NCI-H2196 (cell line): ENCODE measurements around the gene ELAC2.

Source experiments
- DNase-seq: peaks from one replicate; lab custom pipeline; 2025; ENCODE audit not compliant: unreplicated experiment; lab: John Stamatoyannopoulos, UW

The ELAC2 gene

GRCh38 chr17:13024526-13025257 lies 6.9 kb upstream of the ELAC2 start:
- DNase-seq = peak; percentile 51

GRCh38 chr17:13024016-13024415 lies 6.2 kb upstream of the ELAC2 start:
- no peak for DNase-seq

- no peak for DNase-seq
Measured at GRCh38 chr17:13016881-13017654, 759 bp downstream of the ELAC2 start.

- DNase-seq = no peak
Measured at GRCh38 chr17:13014801-13015200, 3.0 kb downstream of the ELAC2 start.

GRCh38 chr17:13010959-13011358 lies 6.9 kb downstream of the ELAC2 start:
- DNase-seq = no peak

GRCh38 chr17:13008461-13008860 lies 9.4 kb downstream of the ELAC2 start:
- no peak for DNase-seq

GRCh38 chr17:13005530-13005929 lies 12.3 kb downstream of the ELAC2 start:
- DNase-seq = no peak

- no peak for DNase-seq
Measured at GRCh38 chr17:13004336-13004735, 13.5 kb downstream of the ELAC2 start.

GRCh38 chr17:13003927-13004326 lies 13.9 kb downstream of the ELAC2 start:
- no peak for DNase-seq

- no peak for DNase-seq
Measured at GRCh38 chr17:13003454-13003851, 14.4 kb downstream of the ELAC2 start.

GRCh38 chr17:13002761-13003453 lies 14.9 kb downstream of the ELAC2 start:
- DNase-seq = peak; percentile 52

GRCh38 chr17:13001991-13002615 lies 15.7 kb downstream of the ELAC2 start:
- DNase-seq = no peak

- DNase-seq = no peak
Measured at GRCh38 chr17:13000561-13000960, 17.3 kb downstream of the ELAC2 start.

GRCh38 chr17:12998874-12999273 lies 19.0 kb downstream of the ELAC2 start:
- no peak for DNase-seq

- no peak for DNase-seq
Measured at GRCh38 chr17:12998461-12998860, 19.4 kb downstream of the ELAC2 start.

GRCh38 chr17:12996941-12997340 lies 20.9 kb downstream of the ELAC2 start:
- DNase-seq = no peak

GRCh38 chr17:12996357-12996756 lies 21.5 kb downstream of the ELAC2 start:
- no peak for DNase-seq

GRCh38 chr17:12995896-12996295 lies 21.9 kb downstream of the ELAC2 start:
- DNase-seq = no peak

GRCh38 chr17:12995106-12995895 lies 22.5 kb downstream of the ELAC2 start:
- no peak for DNase-seq

GRCh38 chr17:12994341-12995074 lies 23.3 kb downstream of the ELAC2 start:
- DNase-seq = no peak
